ENCODE measurements around the gene CCDC85B.

DNA sequence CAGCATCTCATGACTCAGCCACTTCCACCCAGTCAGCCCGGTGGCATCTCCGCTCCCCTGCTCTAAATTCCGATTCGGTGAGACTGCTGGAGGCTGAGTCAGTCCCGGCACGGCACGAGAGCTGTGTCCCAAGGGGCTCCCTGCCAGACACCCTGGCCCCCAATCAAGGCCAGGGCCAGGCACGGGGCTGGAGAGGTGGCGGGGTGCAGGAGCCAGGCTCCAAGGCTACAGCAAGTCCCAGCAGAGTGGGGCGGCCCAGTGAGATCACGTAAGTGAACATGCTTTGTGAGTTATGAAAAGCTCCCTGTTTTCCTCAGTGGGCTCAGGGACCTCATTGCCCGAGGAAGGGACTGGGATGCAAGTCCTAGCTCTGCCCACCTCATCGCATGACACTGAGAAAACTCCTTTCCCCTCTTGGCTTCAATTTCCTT, 25.4 kb downstream of the CCDC85B start:
- TF ChIP-seq, protein P1, sequence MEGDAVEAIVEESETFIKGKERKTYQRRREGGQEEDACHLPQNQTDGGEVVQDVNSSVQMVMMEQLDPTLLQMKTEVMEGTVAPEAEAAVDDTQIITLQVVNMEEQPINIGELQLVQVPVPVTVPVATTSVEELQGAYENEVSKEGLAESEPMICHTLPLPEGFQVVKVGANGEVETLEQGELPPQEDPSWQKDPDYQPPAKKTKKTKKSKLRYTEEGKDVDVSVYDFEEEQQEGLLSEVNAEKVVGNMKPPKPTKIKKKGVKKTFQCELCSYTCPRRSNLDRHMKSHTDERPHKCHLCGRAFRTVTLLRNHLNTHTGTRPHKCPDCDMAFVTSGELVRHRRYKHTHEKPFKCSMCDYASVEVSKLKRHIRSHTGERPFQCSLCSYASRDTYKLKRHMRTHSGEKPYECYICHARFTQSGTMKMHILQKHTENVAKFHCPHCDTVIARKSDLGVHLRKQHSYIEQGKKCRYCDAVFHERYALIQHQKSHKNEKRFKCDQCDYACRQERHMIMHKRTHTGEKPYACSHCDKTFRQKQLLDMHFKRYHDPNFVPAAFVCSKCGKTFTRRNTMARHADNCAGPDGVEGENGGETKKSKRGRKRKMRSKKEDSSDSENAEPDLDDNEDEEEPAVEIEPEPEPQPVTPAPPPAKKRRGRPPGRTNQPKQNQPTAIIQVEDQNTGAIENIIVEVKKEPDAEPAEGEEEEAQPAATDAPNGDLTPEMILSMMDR (IDR thresholded peaks at IDR 0.05): no peak
- TF ChIP-seq POLR2AphosphoS5 (IDR thresholded peaks at IDR 0.05) (peak; percentile 88 to 91), POLR2A (IDR thresholded peaks at IDR 0.05; ENCODE audit: low read depth) (no peak)

Measured in esophagus muscularis mucosa (tissue), 3 donors.